ENCODE results near the gene RNF183. TPM values are rescaled to one million over a fixed set of nuclear protein-coding genes. Genes with fewer than 3 reads are reported as not detected.

Gene RNF183
- polyA plus RNA-seq, 1 of the 3 experiments (the other 2 are of a cell fraction) = not detected

DNA sequence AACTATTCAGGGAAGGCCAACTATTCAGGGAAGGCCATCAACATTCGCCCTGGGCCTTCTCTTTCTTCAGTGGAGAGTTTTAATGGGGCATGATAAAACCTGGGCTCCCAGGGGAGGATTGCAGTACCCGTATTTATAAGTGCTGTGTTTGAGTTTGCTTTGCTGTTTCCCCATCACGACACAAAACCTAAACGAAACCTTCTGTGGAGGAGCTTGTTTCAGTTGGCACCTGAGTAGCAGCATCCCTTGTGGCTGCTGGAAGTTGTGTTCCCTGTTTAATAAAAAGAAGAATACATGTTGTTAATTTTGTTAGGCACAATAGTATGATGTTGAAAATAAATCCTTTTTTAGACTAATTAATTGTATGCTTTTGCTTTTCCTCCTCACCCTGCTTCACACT, 28.6 kb upstream of the RNF183 start:
- H3K9ac ChIP-seq = no peak overlapping the region
- H3K36me3 ChIP-seq (replicated peaks in 1 of 2; ENCODE audit: control insufficient read depth in 1 of 2, insufficient read depth in 2 of 2, low read length in 1 of 2) = no peaks in the 10 kb centered on the region
- TF ChIP-seq TAF1 (IDR thresholded peaks at IDR 0.05; ENCODE audit: borderline replicate concordance, low read depth, low read length) (no peak), GABPA (IDR thresholded peaks at IDR 0.05; ENCODE audit: low read depth) (no peak), FOXJ3 (CRISPR knock-in tag; IDR thresholded peaks at IDR 0.05) (no peak), JUND (IDR thresholded peaks at IDR 0.05) (no peak), MEF2A (IDR thresholded peaks at IDR 0.05; ENCODE audit: borderline replicate concordance, low read depth) (no peak), REST (IDR thresholded peaks at IDR 0.05; ENCODE audit: low read depth, low read length) (no peak), RFX5 (IDR thresholded peaks at IDR 0.05; ENCODE audit: low read length) (no peak)
- TF ChIP-seq, protein P1, sequence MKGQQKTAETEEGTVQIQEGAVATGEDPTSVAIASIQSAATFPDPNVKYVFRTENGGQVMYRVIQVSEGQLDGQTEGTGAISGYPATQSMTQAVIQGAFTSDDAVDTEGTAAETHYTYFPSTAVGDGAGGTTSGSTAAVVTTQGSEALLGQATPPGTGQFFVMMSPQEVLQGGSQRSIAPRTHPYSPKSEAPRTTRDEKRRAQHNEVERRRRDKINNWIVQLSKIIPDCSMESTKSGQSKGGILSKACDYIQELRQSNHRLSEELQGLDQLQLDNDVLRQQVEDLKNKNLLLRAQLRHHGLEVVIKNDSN (IDR thresholded peaks at IDR 0.05; ENCODE audit: borderline replicate concordance, low read depth) = no peak
- no peaks in the 10 kb centered on the region for H4K20me1 ChIP-seq (ENCODE audit: insufficient read depth)
- POLR2A ChIA-PET = no interaction called here
- no peaks in the 10 kb centered on the region for H3K27me3 ChIP-seq (ENCODE audit: insufficient read depth)
- H3K4me3 ChIP-seq (ENCODE audit: low read depth in 2 of 2, low read length in 1 of 2) = no peak overlapping the region
- no peaks in the 10 kb centered on the region for H3K79me2 ChIP-seq (ENCODE audit: insufficient read depth)
- no peaks in the 10 kb centered on the region; a peak in 1 of 4 replicates for H3K4me1 ChIP-seq (ENCODE audit: control insufficient read depth in 1 of 2, insufficient read depth in 2 of 2, low read depth in 1 of 2, low read length in 1 of 2)
- WGBS (ENCODE audit: low lambda C conversion rate) = 67% methylated on average over 4 of the region's 4 CpGs
- H3K9me3 ChIP-seq = no peaks in the 10 kb centered on the region
- no peaks in the 10 kb centered on the region for H3F3A ChIP-seq (replicated peaks; ENCODE audit: insufficient read depth)
- CTCF ChIA-PET = interaction anchor here (0.6 to 0.8 kb wide), 2 partner anchors 13 to 35 kb away, joined by 3 read pairs; no protein-coding TSS in a partner anchor
- no peak overlapping the region for H2AFZ ChIP-seq (ENCODE audit: low read depth)
- no peak for DNase-seq
- H3K9me2 ChIP-seq = no peaks in the 10 kb centered on the region
- H3K4me2 ChIP-seq = no peak overlapping the region
- H3K27ac ChIP-seq (ENCODE audit: low read depth in 2 of 2, low read length in 1 of 2) = no peak overlapping the region

- Histone ChIP-seq H3K36me3 (replicated peaks in 1 of 2; ENCODE audit: control insufficient read depth in 1 of 2, insufficient read depth in 2 of 2, low read length in 1 of 2) (no peaks in the 10 kb centered on the region), H4K20me1 (ENCODE audit: insufficient read depth) (no peaks in the 10 kb centered on the region), H3K79me2 (ENCODE audit: insufficient read depth) (no peaks in the 10 kb centered on the region), H3K27ac (ENCODE audit: low read depth in 2 of 2, low read length in 1 of 2) (no peak overlapping the region), H3K9ac (no peak overlapping the region), H3K27me3 (ENCODE audit: insufficient read depth) (no peaks in the 10 kb centered on the region), H3K9me2 (no peaks in the 10 kb centered on the region), H3K4me2 (no peak overlapping the region), H2AFZ (ENCODE audit: low read depth) (no peak overlapping the region), H3K9me3 (no peaks in the 10 kb centered on the region), H3K4me1 (ENCODE audit: control insufficient read depth in 1 of 2, insufficient read depth in 2 of 2, low read depth in 1 of 2, low read length in 1 of 2) (no peaks in the 10 kb centered on the region), H3F3A (replicated peaks; ENCODE audit: insufficient read depth) (no peaks in the 10 kb centered on the region), H3K4me3 (ENCODE audit: low read depth in 2 of 2, low read length in 1 of 2) (no peak overlapping the region)
- WGBS (ENCODE audit: low lambda C conversion rate) = 93% methylated on average over 3 of the region's 3 CpGs
- no peak for DNase-seq
- ChIA-PET CTCF (interaction anchor here (1.8 to 2.6 kb wide), 2 partner anchors 10 to 78 kb away, joined by 6 read pairs; no protein-coding TSS in a partner anchor), POLR2A (no interaction called here)
- TF ChIP-seq ELF1 (IDR thresholded peaks at IDR 0.05) (no peak), TAF1 (IDR thresholded peaks at IDR 0.05; ENCODE audit: borderline replicate concordance, low read depth, low read length) (no peak), RAD21 (IDR thresholded peaks at IDR 0.05; ENCODE audit: low read length) (no peak), NRF1 (IDR thresholded peaks at IDR 0.05; ENCODE audit: low read depth, low read length) (no peak), CHD2 (IDR thresholded peaks at IDR 0.05; ENCODE audit: low read length, partially characterized antibody) (no peak), SIN3A (IDR thresholded peaks at IDR 0.05; ENCODE audit: borderline replicate concordance, low read depth, low read length) (no peak), REST (IDR thresholded peaks at IDR 0.05; ENCODE audit: low read depth, low read length) (no peak), FOXM1 (IDR thresholded peaks at IDR 0.05; ENCODE audit: low read depth) (no peak), GABPA (IDR thresholded peaks at IDR 0.05; ENCODE audit: low read depth) (no peak)
- TF ChIP-seq, protein P2, sequence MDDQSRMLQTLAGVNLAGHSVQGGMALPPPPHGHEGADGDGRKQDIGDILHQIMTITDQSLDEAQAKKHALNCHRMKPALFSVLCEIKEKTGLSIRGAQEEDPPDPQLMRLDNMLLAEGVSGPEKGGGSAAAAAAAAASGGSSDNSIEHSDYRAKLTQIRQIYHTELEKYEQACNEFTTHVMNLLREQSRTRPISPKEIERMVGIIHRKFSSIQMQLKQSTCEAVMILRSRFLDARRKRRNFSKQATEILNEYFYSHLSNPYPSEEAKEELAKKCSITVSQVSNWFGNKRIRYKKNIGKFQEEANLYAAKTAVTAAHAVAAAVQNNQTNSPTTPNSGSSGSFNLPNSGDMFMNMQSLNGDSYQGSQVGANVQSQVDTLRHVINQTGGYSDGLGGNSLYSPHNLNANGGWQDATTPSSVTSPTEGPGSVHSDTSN (IDR thresholded peaks at IDR 0.05) = no peak
- TF ChIP-seq, protein P3, sequence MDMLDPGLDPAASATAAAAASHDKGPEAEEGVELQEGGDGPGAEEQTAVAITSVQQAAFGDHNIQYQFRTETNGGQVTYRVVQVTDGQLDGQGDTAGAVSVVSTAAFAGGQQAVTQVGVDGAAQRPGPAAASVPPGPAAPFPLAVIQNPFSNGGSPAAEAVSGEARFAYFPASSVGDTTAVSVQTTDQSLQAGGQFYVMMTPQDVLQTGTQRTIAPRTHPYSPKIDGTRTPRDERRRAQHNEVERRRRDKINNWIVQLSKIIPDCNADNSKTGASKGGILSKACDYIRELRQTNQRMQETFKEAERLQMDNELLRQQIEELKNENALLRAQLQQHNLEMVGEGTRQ (IDR thresholded peaks at IDR 0.05; ENCODE audit: borderline replicate concordance, low read depth, low read length) = no peak
Measured at GRCh38 chr9:113328045-113328782, 25.0 kb upstream of the RNF183 start.

Data from SK-N-SH (cell line).